Measurements from ENCODE around the gene PRTG. TPM values are rescaled to one million over a fixed set of nuclear protein-coding genes. Genes with fewer than 3 reads are reported as not detected.
"Not testable (repeated sequence)": the region's sequence is repeated elsewhere in the genome, so short reads cannot be mapped to it uniquely, and the experiment has no call there.

PRTG gene
- total and polyA plus RNA-seq, 4 donors: 0.68 to 21.9 (median 7.2) TPM

DNA sequence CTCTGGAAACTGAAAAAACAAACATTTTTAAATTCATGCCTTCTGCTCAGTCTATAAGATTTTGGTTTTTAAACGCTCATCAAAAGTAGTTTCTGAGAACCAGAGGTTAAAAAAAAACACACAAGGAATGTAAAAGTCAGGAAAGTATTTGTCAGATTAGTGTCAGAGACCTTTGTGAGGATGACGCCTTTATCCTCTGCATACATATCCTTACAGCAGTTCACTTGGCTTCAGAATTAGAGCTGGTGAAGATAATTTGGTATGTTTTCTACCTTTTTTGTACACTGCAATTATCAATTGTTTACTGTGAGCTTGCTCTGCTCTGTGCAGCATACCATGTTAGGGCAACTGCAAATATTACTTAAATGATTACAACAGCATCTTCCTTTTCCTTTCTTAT lies 8.3 kb downstream of the PRTG start:
- Histone ChIP-seq H3K9ac (ENCODE audit: insufficient read depth in 1 of 2, low read length in 2 of 2) (no peak overlapping the region), H3K36me3 (ENCODE audit: control insufficient read depth in 4 of 4, insufficient read depth in 4 of 4, low read length in 4 of 4) (no peaks in the 10 kb centered on the region), H3K4me3 (no peak overlapping the region), H3K9me3 (ENCODE audit: control insufficient read depth in 4 of 4, insufficient read depth in 3 of 4, low read length in 3 of 4) (no peaks in the 10 kb centered on the region), H3K4me1 (ENCODE audit: control insufficient read depth in 5 of 5, insufficient read depth in 5 of 5, low read length in 5 of 5) (peaks cover 0 to 4% (median 0%) of the 10 kb centered on the region in 5 donors), H3K27me3 (ENCODE audit: control insufficient read depth in 3 of 3, insufficient read depth in 3 of 3, low read length in 2 of 3) (no peaks in the 10 kb centered on the region), H3K27ac (ENCODE audit: low read depth in 1 of 2, low read length in 1 of 2) (no peak overlapping the region)
- TF ChIP-seq, protein P1, sequence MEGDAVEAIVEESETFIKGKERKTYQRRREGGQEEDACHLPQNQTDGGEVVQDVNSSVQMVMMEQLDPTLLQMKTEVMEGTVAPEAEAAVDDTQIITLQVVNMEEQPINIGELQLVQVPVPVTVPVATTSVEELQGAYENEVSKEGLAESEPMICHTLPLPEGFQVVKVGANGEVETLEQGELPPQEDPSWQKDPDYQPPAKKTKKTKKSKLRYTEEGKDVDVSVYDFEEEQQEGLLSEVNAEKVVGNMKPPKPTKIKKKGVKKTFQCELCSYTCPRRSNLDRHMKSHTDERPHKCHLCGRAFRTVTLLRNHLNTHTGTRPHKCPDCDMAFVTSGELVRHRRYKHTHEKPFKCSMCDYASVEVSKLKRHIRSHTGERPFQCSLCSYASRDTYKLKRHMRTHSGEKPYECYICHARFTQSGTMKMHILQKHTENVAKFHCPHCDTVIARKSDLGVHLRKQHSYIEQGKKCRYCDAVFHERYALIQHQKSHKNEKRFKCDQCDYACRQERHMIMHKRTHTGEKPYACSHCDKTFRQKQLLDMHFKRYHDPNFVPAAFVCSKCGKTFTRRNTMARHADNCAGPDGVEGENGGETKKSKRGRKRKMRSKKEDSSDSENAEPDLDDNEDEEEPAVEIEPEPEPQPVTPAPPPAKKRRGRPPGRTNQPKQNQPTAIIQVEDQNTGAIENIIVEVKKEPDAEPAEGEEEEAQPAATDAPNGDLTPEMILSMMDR (IDR thresholded peaks at IDR 0.05; ENCODE audit: control extremely low read depth, extremely low read depth): no peak
- no peak for DNase-seq
- WGBS, 2 donors: 78 to 87% methylated on average over 2 of the region's 2 CpGs
- ATAC-seq (ENCODE audit: insufficient read depth, low FRiP score): no peak

DNA sequence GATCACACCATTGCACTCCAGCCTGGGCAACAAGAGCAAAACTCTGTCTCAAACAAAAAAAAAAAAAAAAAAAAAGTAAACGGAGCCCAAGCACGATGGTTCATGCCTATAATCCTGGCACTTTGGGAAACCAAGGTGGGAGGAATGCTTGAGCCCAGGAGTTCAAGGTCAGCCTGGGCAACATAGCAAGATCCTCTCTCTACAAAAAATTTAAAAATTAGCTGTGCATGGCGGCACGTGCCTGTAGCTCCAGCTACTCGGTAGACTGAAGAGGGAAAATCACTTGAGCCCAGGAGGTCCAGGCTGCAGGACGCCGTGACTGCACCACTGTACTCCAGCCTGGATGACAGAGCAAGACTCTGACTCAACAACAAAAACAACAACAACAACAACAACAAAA lies 9.5 kb downstream of the PRTG start:
- not testable (repeated sequence) for H3K4me1 ChIP-seq (ENCODE audit: control insufficient read depth in 5 of 5, insufficient read depth in 5 of 5, low read length in 5 of 5); H3K4me3 ChIP-seq; H3K27ac ChIP-seq (ENCODE audit: low read depth in 1 of 2, low read length in 1 of 2); H3K36me3 ChIP-seq (ENCODE audit: control insufficient read depth in 4 of 4, insufficient read depth in 4 of 4, low read length in 4 of 4); H3K27me3 ChIP-seq (ENCODE audit: control insufficient read depth in 3 of 3, insufficient read depth in 3 of 3, low read length in 2 of 3); H3K9ac ChIP-seq (ENCODE audit: insufficient read depth in 1 of 2, low read length in 2 of 2); DNase-seq; ATAC-seq (ENCODE audit: insufficient read depth, low FRiP score); H3K9me3 ChIP-seq (ENCODE audit: control insufficient read depth in 4 of 4, insufficient read depth in 3 of 4, low read length in 3 of 4)
- WGBS, 2 donors: 95 to 96% methylated on average over 7 of the region's 7 CpGs

DNA sequence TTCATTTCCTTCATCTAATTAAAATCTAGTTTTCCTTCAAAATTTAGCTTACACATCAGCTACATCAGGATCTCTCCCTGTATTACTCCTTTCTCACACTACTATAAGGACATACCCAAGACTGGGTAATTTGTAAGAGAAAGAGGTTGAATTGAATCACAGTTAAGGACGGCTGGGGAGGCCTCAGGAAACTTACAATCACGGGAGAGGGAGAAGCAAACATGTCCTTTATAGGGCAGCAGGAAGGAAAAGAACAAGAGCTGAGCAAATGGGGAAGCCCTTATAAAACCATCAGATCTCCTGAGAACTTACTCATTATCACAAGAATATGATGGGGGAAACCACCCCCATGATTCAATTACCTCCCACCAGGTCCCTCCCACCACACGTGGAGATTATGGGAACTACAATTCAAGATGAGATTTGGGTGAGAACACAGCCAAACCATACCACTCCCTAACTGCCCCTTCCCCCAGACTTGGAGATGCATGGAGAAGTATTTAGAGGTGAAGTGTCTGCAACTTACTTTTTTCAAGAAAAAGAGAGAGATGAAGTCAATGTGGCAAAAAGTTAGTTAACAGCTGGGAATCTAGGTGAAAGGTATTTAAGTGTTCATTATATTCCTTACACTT lies 21.3 kb downstream of the PRTG start:
- Histone ChIP-seq H3K9me3 (ENCODE audit: control insufficient read depth in 4 of 4, insufficient read depth in 3 of 4, low read length in 3 of 4) (peaks cover 0 to 1% (median 0%) of the 10 kb centered on the region in 4 donors), H3K27me3 (ENCODE audit: control insufficient read depth in 3 of 3, insufficient read depth in 3 of 3, low read length in 2 of 3) (no peaks in the 10 kb centered on the region), H3K36me3 (ENCODE audit: control insufficient read depth in 4 of 4, insufficient read depth in 4 of 4, low read length in 4 of 4) (no peaks in the 10 kb centered on the region), H3K4me3 (no peak overlapping the region), H3K4me1 (ENCODE audit: control insufficient read depth in 5 of 5, insufficient read depth in 5 of 5, low read length in 5 of 5) (no peaks in the 10 kb centered on the region), H3K9ac (ENCODE audit: insufficient read depth in 1 of 2, low read length in 2 of 2) (no peak overlapping the region), H3K27ac (ENCODE audit: low read depth in 1 of 2, low read length in 1 of 2) (no peak overlapping the region)
- TF ChIP-seq, protein P1 (IDR thresholded peaks at IDR 0.05; ENCODE audit: control extremely low read depth, extremely low read depth): no peak
- 27 to 44% methylated on average over 3 of the region's 3 CpGs for WGBS, 2 donors
- DNase-seq: no peak
- no peak for ATAC-seq (ENCODE audit: insufficient read depth, low FRiP score)

DNA sequence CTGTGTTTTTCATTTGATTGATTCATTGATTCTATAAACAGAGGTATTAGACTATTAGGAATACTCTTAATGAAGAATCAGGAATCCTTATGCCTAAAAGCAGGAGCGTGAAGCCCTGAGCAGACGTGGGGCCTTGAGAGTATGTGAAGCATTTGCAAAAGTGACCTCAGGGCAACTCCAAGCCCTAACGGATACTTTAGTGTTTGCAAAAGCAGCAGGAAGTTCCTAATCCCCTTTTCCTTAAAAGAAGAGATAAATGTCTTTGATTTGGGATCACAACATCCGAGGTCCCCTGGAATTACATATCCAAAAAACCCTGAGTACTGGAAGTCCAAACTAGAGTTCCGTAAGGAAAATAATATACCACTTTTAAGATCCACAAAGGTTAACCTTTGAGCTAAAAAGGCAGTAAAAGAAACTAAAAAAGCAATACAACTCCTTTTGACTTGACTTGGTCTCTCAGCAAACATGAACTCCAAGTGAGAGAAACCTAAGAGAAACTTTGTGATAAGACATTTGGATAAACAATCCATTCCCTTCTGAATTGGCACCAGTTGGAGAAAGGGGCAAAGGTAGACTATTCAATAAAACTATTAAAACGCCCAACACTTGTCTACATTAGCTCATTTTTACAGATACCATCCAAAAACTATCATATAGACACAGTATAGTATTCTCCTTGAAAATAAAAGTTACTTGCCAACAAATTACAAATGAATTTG lies 27.4 kb downstream of the PRTG start:
- Histone ChIP-seq H3K27ac (ENCODE audit: low read depth in 1 of 2, low read length in 1 of 2) (no peak overlapping the region), H3K4me1 (ENCODE audit: control insufficient read depth in 5 of 5, insufficient read depth in 5 of 5, low read length in 5 of 5) (peaks cover 0 to 3% (median 0%) of the 10 kb centered on the region in 5 donors), H3K4me3 (no peak overlapping the region), H3K9me3 (ENCODE audit: control insufficient read depth in 4 of 4, insufficient read depth in 3 of 4, low read length in 3 of 4) (no peaks in the 10 kb centered on the region), H3K36me3 (ENCODE audit: control insufficient read depth in 4 of 4, insufficient read depth in 4 of 4, low read length in 4 of 4) (no peaks in the 10 kb centered on the region), H3K27me3 (ENCODE audit: control insufficient read depth in 3 of 3, insufficient read depth in 3 of 3, low read length in 2 of 3) (no peaks in the 10 kb centered on the region), H3K9ac (ENCODE audit: insufficient read depth in 1 of 2, low read length in 2 of 2) (no peak overlapping the region)
- TF ChIP-seq, protein P1 (IDR thresholded peaks at IDR 0.05; ENCODE audit: control extremely low read depth, extremely low read depth): no peak
- DNase-seq (no peak), ATAC-seq (ENCODE audit: insufficient read depth, low FRiP score) (no peak)
- WGBS, 2 donors: 57 to 78% methylated on average over 6 of the region's 6 CpGs

All from lung (tissue), 12 donors.